Stimulated activated naive CD8-positive, alpha-beta T cell treated with anti-CD3 and anti-CD28 coated beads, Interleukin-15, Interleukin-2, amounts not matched to agents 100 U/mL and 50 U/mL, for 24 hours (primary cell): ENCODE data around the gene RASA2.
"Not testable (repeated sequence)": the region's sequence is repeated elsewhere in the genome, so short reads cannot be mapped to it uniquely, and the experiment has no call there.

ENCODE experiments used
- ATAC-seq: fragments of 150-1000 bp; cut with Tn5 transposase; one replicate; pipeline ENCODE4 v1.10.0; 2021
- DNase-seq: peaks from one replicate; pipeline ENCODE4 v3.0.0; 2021

Gene RASA2

DNA sequence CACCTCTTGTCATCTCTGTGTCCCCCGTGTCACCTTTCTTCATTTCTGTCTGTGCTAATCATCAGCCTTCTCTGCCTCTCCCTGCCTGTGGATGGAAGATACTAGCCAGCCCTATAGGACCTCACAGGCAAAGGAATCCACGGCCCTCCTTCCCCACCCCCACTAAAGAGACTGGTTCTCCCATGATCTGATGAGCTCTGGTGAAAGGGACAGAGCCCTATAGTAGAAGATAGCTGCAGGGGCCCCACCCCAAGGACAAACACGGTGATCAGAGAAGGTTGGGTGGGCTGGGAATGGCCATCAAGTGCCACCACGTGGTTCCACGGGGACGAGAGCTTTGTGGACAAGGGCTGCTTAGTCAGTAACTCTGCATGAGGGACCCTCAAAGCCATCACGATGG lies 27.8 kb upstream of the RASA2 start:
- ATAC-seq (no peak), DNase-seq (no peak)

- DNase-seq (peak; percentile 94), ATAC-seq (peak; percentile 99)
These were observed 26.6 kb upstream of the RASA2 start for GRCh38 chr3:141460097-141460704.

- no peak for DNase-seq
- ATAC-seq, result no peak
These were observed 24.5 kb upstream of the RASA2 start for GRCh38 chr3:141462176-141462859.

DNA sequence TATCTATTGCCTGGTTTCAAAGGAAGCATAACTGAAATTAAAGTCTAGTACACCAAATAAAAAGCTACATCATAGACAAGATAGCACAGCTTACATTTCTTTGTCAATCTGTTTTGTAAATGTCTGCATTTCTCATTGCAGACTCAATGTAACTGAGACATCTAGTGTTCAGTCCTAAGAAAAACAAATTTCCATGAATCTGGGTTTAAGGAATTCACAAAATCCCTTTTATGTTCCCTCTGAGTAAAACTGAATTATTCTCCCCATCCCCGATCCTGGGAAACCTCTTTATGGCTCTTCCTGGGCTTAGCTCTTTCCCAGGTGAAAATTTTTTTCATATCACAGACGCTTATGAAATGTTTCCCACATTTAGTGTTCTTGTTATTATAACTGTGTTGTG lies 21.6 kb upstream of the RASA2 start:
- ATAC-seq, result no peak
- DNase-seq, result no peak

DNA sequence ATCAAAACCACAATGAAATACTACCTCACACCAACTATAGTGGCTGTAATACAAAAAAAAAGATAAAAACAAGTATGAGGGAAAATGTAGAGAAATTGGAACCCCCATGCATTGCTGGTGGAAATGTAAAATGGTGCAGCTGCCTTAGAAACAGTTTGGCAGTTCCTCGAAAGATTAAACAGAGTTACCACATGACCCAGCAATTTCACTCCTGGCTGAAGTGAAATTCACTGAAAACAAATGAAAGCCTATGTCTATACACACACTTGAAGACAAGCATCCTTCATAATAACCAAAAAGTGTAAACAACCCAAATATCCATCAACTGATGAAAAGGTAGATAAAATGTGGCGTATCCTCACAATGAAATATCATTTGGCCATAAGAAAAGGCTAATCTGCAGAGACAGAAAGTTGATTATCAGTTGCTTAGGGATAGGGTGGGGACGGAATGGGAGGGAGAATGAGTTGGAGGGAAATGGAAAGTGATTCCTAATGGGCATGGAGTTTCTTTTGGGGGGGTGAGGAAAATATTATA lies 20.1 kb upstream of the RASA2 start:
- DNase-seq (no peak), ATAC-seq (no peak)

GRCh38 chr3:141469720-141470119 lies 17.1 kb upstream of the RASA2 start:
- DNase-seq, result no peak

GRCh38 chr3:141471160-141471559 lies 15.7 kb upstream of the RASA2 start:
- DNase-seq (no peak), ATAC-seq (no peak)

More at GRCh38 chr3:141469720-141470119, 17.1 kb upstream of the RASA2 start:
- no peak for ATAC-seq

DNA sequence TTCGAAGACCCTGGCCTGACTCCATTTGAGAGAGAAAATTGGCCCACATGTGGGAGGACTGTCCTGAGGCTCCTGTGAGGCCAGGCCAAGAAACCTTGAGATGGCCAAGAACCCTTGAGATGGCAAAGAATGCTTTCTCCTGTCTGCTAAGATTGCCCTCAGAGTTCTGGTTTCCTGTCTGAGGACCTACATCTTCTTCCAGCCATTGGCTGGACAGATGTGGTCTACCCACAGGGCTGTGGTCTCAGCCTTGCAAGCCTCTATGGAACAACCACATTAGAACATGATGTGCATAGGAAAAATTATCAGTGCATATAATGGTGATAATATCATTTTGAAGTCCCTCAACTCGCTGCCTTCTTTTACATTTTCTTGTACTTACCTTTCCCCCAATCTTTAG lies 10.8 kb upstream of the RASA2 start:
- DNase-seq (peak; percentile 56), ATAC-seq (peak; percentile 50)

DNA sequence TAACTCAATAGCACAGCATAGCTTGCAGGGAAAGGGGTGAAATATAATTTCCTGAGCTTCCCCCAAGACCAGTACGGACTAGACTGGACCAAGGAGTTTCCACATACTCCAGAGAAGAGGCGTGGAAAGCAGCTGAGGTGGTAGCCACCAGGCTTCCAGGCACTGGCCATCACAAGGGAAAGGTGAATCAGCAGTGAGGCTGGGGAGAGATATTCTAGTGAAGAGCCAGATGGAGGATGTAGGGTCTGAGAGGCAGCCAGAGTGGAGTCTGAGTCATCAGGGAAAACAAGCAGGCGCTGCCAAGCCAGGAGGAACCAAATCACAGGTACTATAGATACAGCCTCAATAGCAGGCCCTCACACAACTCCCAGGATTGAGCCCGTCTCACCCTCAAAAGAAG lies 9.6 kb upstream of the RASA2 start:
- DNase-seq (no peak), ATAC-seq (peak; percentile 68)

DNA sequence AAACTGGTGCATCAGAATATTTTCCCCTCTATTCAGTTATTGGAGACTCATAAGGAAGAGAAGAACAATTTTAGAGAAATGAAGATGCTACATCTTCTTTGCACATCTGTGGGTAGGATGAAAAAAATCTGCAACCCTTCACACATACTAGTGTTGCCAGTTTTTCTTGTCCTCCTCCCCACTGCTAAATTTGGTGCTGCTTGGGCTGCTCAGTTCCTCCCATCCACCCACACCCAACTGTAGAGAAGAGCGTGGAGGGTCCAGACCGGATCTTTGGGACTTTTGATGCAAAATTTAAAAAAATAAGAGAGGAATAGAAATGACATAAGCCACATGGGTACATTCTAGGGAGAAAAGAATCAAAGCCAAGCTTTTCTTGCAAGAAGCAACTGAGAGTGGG lies 8.7 kb upstream of the RASA2 start:
- ATAC-seq (no peak), DNase-seq (no peak)

DNA sequence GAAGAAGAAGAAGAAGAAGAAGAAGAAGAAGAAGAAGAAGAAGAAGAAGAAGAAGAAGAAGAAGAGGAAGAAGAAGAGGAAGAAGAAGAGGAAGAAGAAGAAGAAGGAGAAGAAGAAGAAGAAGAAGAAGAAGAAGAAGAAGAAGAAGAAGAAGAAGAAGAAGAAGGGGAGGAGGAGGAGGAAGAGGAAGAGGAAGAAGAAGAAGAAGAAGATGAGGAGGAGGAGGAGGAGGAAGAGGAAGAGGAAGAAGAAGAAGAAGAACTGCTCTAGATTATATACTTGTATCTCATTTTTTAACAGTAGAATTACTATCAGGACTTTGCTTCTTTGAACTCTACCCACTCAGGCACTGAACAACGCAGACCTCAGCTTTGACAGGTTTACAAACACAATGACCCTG lies 8.0 kb upstream of the RASA2 start:
- not testable (repeated sequence) for DNase-seq, ATAC-seq

DNA sequence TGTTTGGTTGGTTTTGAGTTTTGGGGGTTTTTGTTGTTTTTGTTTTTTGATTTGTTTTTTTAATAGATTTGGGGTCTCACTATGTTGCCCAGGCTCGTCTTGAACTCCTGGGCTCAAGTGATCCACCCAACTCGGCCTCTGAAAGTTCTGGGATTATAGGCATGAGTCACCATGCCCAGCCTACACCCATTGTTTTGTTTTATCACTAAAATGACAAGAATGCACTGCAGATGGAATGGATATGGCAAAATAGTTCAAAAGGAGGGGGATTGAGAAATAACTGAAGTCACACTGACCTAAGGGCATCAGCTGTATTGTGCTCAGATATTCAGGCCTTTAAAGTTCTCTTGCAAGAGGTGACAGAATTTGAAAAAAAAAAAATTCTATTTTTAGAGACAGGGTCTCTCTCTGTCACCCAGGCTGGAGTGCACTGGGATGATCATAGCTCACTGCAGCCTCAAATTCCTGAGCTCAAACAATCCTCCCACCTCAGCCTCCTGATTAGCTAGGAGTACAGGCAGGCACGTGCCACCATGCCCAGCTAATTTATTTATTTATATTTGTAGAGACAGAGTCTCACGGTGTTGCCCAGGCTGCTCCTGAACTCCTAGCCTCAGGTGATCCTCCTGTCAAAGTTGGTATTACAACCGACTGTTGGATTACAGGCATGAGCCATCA lies 4.4 kb upstream of the RASA2 start:
- DNase-seq, result no peak
- ATAC-seq, result no peak

GRCh38 chr3:141484701-141485287 lies 2.0 kb upstream of the RASA2 start:
- DNase-seq (no peak), ATAC-seq (no peak)

DNA sequence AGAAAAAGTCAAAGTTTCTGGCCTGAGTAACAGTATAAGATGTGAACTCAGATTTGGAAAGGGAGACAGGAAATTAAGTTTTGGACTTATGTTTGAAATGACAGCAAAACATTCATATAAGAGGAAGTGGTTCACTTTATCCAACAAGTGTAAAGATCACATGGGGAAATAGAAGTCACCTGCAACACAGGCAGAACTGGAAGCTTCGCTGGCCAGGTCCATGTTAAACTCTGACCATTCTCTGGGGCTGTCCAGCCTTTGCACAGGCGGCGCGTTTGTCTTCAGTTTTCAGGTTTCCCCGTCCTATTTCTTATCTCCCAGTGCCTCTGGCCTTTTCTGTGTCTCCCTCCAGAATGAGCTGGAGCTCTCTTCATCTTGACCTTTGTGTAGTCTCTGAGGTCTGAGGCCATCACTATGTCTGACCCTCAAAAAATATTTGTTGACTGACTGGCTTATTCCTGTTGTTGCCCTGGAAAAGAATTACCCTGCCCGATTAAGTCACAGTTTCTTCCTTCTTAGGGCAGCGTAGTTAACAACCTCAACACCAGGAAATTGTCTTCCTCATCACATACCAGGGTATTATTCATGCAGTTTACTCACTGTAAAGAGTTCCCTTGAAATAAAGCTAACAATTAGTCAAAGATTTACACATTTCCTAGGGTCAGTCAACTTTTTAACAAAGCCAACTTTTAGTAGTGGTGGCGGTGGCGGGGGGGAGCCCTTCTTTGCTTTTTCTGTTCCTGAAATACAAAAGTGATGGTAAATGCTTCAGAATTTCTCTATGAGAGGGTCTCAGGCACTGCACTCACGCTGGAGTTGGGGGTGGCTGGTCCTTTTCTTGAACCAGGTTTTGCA lies 959 bp upstream of the RASA2 start:
- DNase-seq, result peak; percentile 38
- ATAC-seq, result peak; percentile 12

GRCh38 chr3:141486496-141486745 lies 406 bp upstream of the RASA2 start:
- ATAC-seq (no peak), DNase-seq (no peak)

DNA sequence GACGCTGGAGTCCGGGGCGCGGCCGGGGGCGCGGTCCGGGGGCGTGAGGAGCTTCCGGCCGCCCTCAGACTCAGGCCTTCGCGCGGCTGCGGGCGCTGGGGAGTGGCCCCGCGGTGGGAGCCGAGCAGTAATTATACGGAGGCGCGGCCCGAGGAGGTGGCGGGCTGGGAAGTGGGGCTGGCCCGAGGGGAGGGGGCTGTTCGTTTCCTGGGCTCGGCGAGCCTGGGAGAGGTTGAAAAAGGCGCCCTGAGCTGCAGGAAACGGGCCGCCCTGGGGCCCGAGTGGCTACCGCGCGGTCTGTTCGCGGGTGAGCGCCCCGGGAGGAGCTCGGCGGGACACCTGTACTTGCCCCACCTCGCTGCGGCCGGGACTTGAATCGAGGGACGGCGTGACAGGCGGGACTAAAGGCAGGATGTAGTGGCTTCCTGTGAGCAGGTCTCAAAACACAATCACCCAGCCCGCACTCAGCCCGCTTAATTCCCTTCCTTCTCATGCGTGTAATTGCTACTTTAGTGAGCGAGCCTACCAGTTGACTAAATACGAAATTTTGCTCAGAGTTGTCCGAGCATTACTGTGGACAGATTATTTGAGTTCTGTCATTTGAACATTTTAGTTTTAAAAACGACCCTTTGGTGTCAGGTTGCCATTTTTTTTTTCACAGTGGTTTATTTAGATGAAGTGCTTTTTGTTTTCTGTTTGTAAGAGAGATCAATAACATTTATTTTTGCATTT lies 860 bp downstream of the RASA2 start:
- ATAC-seq, result peak; percentile 64

GRCh38 chr3:141489203-141489602 lies 2.4 kb downstream of the RASA2 start:
- peak; percentile 25 for DNase-seq
- ATAC-seq, result peak; percentile 29

More for the DNA sequence above, 860 bp downstream of the RASA2 start:
- peak; percentile 87 for DNase-seq

GRCh38 chr3:141491081-141491480 lies 4.3 kb downstream of the RASA2 start:
- no peak for ATAC-seq
- no peak for DNase-seq

- no peak for ATAC-seq
- no peak for DNase-seq
These were observed 5.1 kb downstream of the RASA2 start for GRCh38 chr3:141491929-141492328.

GRCh38 chr3:141493184-141493583 lies 6.4 kb downstream of the RASA2 start:
- DNase-seq (no peak), ATAC-seq (peak; percentile 72)

GRCh38 chr3:141497589-141497988 lies 10.8 kb downstream of the RASA2 start:
- ATAC-seq, result not testable (repeated sequence)

More at GRCh38 chr3:141497589-141497988, 10.8 kb downstream of the RASA2 start:
- DNase-seq, result not testable (repeated sequence)
